Endothelial cell (in vitro differentiated cells): ENCODE measurements around the gene BID. TPM values are rescaled to one million over a fixed set of nuclear protein-coding genes. Genes with fewer than 3 reads are reported as not detected.

Source experiments
- DNase-seq: peaks from one replicate; pipeline ENCODE4 v3.0.0; 2021; ENCODE audit warnings: low spot score
- H3K27ac Mint-ChIP-seq: one replicate; pipeline ENCODE4 v1.8.0; 2021; ENCODE audit warnings: mixed read lengths, inconsistent platforms; ENCODE audit not compliant: unreplicated experiment
- H3K27me3 Mint-ChIP-seq: one replicate; pipeline ENCODE4 v1.8.0; 2021; ENCODE audit warnings: mild to moderate bottlenecking, moderate library complexity, mixed read lengths, inconsistent platforms; ENCODE audit not compliant: unreplicated experiment
- H3K36me3 Mint-ChIP-seq: one replicate; pipeline ENCODE4 v1.8.0; 2021; ENCODE audit warnings: mild to moderate bottlenecking, low read depth, mixed read lengths, inconsistent platforms; ENCODE audit not compliant: unreplicated experiment
- H3K4me1 Mint-ChIP-seq: one replicate; pipeline ENCODE4 v1.8.0; 2021; ENCODE audit warnings: mild to moderate bottlenecking, mixed read lengths, inconsistent platforms; ENCODE audit not compliant: unreplicated experiment
- H3K4me3 Mint-ChIP-seq: one replicate; pipeline ENCODE4 v1.8.0; 2021; ENCODE audit warnings: mild to moderate bottlenecking, mixed read lengths, inconsistent platforms; ENCODE audit not compliant: unreplicated experiment
- H3K9me3 Mint-ChIP-seq: one replicate; pipeline ENCODE4 v1.8.0; 2021; ENCODE audit warnings: mixed read lengths, inconsistent platforms; ENCODE audit not compliant: unreplicated experiment
- CTCF ChIP-seq: fragments of 200-600 bp; sonication (generic); IDR thresholded peaks from one replicate; pipeline ENCODE4 v1.5.0; 2021; ENCODE audit warnings: antibody characterized with exemption; ENCODE audit not compliant: unreplicated experiment
- total RNA-seq: library from RNA; stranded (reverse); fragmentation: NEBNext Ultra II Directional; extraction: Animal tissue kit (Norgen Biotek cat#: 25700); gene quantifications from one replicate; pipeline ENCODE4 v1.2.1, GENCODE V29; 2021; ENCODE audit not compliant: unreplicated experiment

BID gene
- total RNA-seq, 1 donor from 2014 or later, result 32.5 TPM

- DNase-seq, result no peak
- Mint-ChIP-seq H3K27ac (no peak overlapping the region), H3K9me3 (no peaks in the 10 kb centered on the region), H3K4me1 (no peaks in the 10 kb centered on the region), H3K4me3 (no peak overlapping the region), H3K27me3 (peaks cover 5% of the 10 kb centered on the region), H3K36me3 (peaks cover 21% of the 10 kb centered on the region)
- no peak for TF ChIP-seq CTCF
Measured at GRCh38 chr22:17739196-17739975, 34.9 kb downstream of the BID start.

GRCh38 chr22:17738386-17739128, 35.7 kb downstream of the BID start:
- H3K4me3 Mint-ChIP-seq, result no peak overlapping the region
- no peak for TF ChIP-seq CTCF
- peaks cover 5% of the 10 kb centered on the region for H3K27me3 Mint-ChIP-seq
- no peaks in the 10 kb centered on the region for H3K4me1 Mint-ChIP-seq
- H3K27ac Mint-ChIP-seq, result no peak overlapping the region
- no peak for DNase-seq
- no peaks in the 10 kb centered on the region for H3K9me3 Mint-ChIP-seq
- peaks cover 21% of the 10 kb centered on the region for H3K36me3 Mint-ChIP-seq

GRCh38 chr22:17734187-17734586, 40.1 kb downstream of the BID start:
- H3K36me3 Mint-ChIP-seq, result peaks cover 14% of the 10 kb centered on the region
- H3K4me3 Mint-ChIP-seq, result no peak overlapping the region
- peaks cover 10% of the 10 kb centered on the region for H3K4me1 Mint-ChIP-seq
- no peak for DNase-seq
- TF ChIP-seq CTCF, result no peak
- no peaks in the 10 kb centered on the region for H3K27me3 Mint-ChIP-seq
- no peaks in the 10 kb centered on the region for H3K9me3 Mint-ChIP-seq
- H3K27ac Mint-ChIP-seq, result no peak overlapping the region

GRCh38 chr22:17733466-17733865, 40.8 kb downstream of the BID start:
- Mint-ChIP-seq H3K27ac (no peak overlapping the region), H3K4me1 (peaks cover 12% of the 10 kb centered on the region), H3K9me3 (no peaks in the 10 kb centered on the region), H3K4me3 (no peak overlapping the region), H3K27me3 (no peaks in the 10 kb centered on the region), H3K36me3 (peaks cover 10% of the 10 kb centered on the region)
- TF ChIP-seq CTCF, result no peak
- no peak for DNase-seq

GRCh38 chr22:17732251-17732854, 41.9 kb downstream of the BID start:
- no peak overlapping the region for H3K27ac Mint-ChIP-seq
- no peak for TF ChIP-seq CTCF

More at GRCh38 chr22:17732251-17732854, 41.9 kb downstream of the BID start:
- Mint-ChIP-seq H3K27me3 (no peaks in the 10 kb centered on the region), H3K9me3 (no peaks in the 10 kb centered on the region), H3K4me3 (no peak overlapping the region), H3K36me3 (peaks cover 9% of the 10 kb centered on the region), H3K4me1 (peaks cover 12% of the 10 kb centered on the region)
- no peak for DNase-seq
